Caco-2 (cell line): ENCODE data around the gene NUDT1. TPM values are rescaled to one million over a fixed set of nuclear protein-coding genes. Genes with fewer than 3 reads are reported as not detected.

Experiments
- BruUV-seq: library from RNA; stranded (reverse); fragments of 400-500 nt; replicated peaks from 2 replicates; lab custom pipeline; 2021; lab: Mats Ljungman, UMichigan
- CTCF ChIA-PET: fragments of 300-600 bp; sonication (Branson Sonifier 250); formaldehyde crosslinking; loops from one replicate; lab custom pipeline; 2022; ENCODE audit warnings: antibody characterized with exemption; lab: Charles Lee
- POLR2A ChIA-PET: fragments of 300-600 bp; sonication (Branson Sonifier 250); formaldehyde crosslinking; loops from one replicate; lab custom pipeline; 2022; ENCODE audit warnings: antibody characterized with exemption; lab: Charles Lee
- DNase-seq, 2 experiments: peaks; one replicate each; pipeline versions ENCODE4 v3.0.0 to v3.0.0-alpha.2; 2020 to 2022
- H3K27me3 ChIP-seq: replicated peaks from 2 replicates; pipeline ENCODE4 v1.6.0; 2011; ENCODE audit warnings: low read length; ENCODE audit not compliant: control insufficient read depth, insufficient read depth
- H3K36me3 ChIP-seq: 2 replicates; pipeline ENCODE4 v1.5.1; 2011; ENCODE audit warnings: low read length; ENCODE audit not compliant: control insufficient read depth, insufficient read depth
- H3K4me1 ChIP-seq: fragments of 250-450 bp; sonication (Bioruptor Pico); 2 replicates; pipeline ENCODE4 v1.5.1; 2020; ENCODE audit warnings: mild to moderate bottlenecking
- H3K4me3 ChIP-seq: 2 replicates; pipeline ENCODE4 v1.5.1; 2011; ENCODE audit warnings: low read depth, mild to moderate bottlenecking, control low read depth, low read length
- H3K9me3 ChIP-seq: fragments of 250-450 bp; sonication (Bioruptor Pico); 2 replicates; pipeline ENCODE4 v1.5.1; 2020; ENCODE audit warnings: mild to moderate bottlenecking, moderate library complexity
- H3K27ac Mint-ChIP-seq: one replicate; pipeline ENCODE4 v1.8.0; 2022; ENCODE audit warnings: mixed read lengths; ENCODE audit not compliant: unreplicated experiment
- H3K27me3 Mint-ChIP-seq: one replicate; pipeline ENCODE4 v1.8.0; 2022; ENCODE audit warnings: mixed read lengths; ENCODE audit not compliant: insufficient read depth, unreplicated experiment
- H3K36me3 Mint-ChIP-seq: one replicate; pipeline ENCODE4 v1.8.0; 2022; ENCODE audit warnings: mild to moderate bottlenecking, mixed read lengths; ENCODE audit not compliant: insufficient read depth, unreplicated experiment
- H3K4me1 Mint-ChIP-seq: one replicate; pipeline ENCODE4 v1.8.0; 2022; ENCODE audit warnings: low read depth, mixed read lengths; ENCODE audit not compliant: unreplicated experiment
- H3K4me3 Mint-ChIP-seq: one replicate; pipeline ENCODE4 v1.8.0; 2022; ENCODE audit warnings: mild to moderate bottlenecking, moderate library complexity, mixed read lengths; ENCODE audit not compliant: unreplicated experiment
- H3K9me3 Mint-ChIP-seq: one replicate; pipeline ENCODE4 v1.8.0; 2022; ENCODE audit warnings: mixed read lengths; ENCODE audit not compliant: unreplicated experiment
- CTCF ChIP-seq, 2 experiments: fragments of 200-600 bp in 1 of 2; IDR thresholded peaks; 1 replicate in 1 of 2; 2 replicates in 1 of 2; pipeline versions ENCODE4 v1.5.1 to v1.8.0; 2011 to 2022; ENCODE audit warnings: antibody characterized with exemption in 1 of 2, control low read depth in 1 of 2, inconsistent platforms in 1 of 2, low read depth in 1 of 2, low read length in 1 of 2, mild to moderate bottlenecking in 1 of 2, moderate library complexity in 1 of 2; ENCODE audit not compliant: insufficient read depth in 1 of 2, severe bottlenecking in 1 of 2, unreplicated experiment in 1 of 2
- intact Hi-C: fragments of 100-400 bp; cut with micrococcal nuclease; formaldehyde crosslinking; loops from one replicate; pipeline ENCODE4 v1.10.0; 2022; ENCODE audit not compliant: unreplicated experiment
- total RNA-seq: library from RNA; stranded (reverse); gene quantifications from 2 replicates; pipeline ENCODE4 v1.2.3, GENCODE V29; 2022

Gene NUDT1
- total RNA-seq, 1 experiment from 2014 or later, result 42.8 TPM

- intact Hi-C loops, result no loop called here
- Mint-ChIP-seq H3K9me3 (no peaks in the 10 kb centered on the region), H3K27ac (peak overlapping the region; percentile 69), H3K4me3 (no peak overlapping the region), H3K27me3 (no peaks in the 10 kb centered on the region), H3K4me1 (peaks cover 9% of the 10 kb centered on the region), H3K36me3 (peaks cover 57% of the 10 kb centered on the region)
- BruUV-seq, result no TSS peak
- no peaks in the 10 kb centered on the region for H3K9me3 ChIP-seq
- ChIA-PET CTCF (no interaction called here), POLR2A (no interaction called here)
- peaks cover 11% of the 10 kb centered on the region for H3K36me3 ChIP-seq
- no peak overlapping the region for H3K4me3 ChIP-seq
- DNase-seq, result peak in 1 of 2 experiments; percentile 9
- peaks cover 17% of the 10 kb centered on the region for H3K4me1 ChIP-seq
- no peaks in the 10 kb centered on the region for H3K27me3 ChIP-seq
- no peak for TF ChIP-seq CTCF (IDR thresholded peaks at IDR 0.05; ENCODE audit: insufficient read depth in 1 of 2, low read depth in 1 of 2, low read length in 1 of 2, severe bottlenecking in 1 of 2, unreplicated experiment in 1 of 2)
Observed at GRCh38 chr7:2204446-2204845, 37.6 kb upstream of the NUDT1 start.

- Histone ChIP-seq H3K9me3 (no peaks in the 10 kb centered on the region), H3K4me1 (peaks cover 17% of the 10 kb centered on the region), H3K36me3 (peaks cover 11% of the 10 kb centered on the region), H3K27me3 (no peaks in the 10 kb centered on the region), H3K4me3 (no peak overlapping the region)
- no peaks in the 10 kb centered on the region for H3K9me3 Mint-ChIP-seq
- no peak for TF ChIP-seq CTCF (IDR thresholded peaks at IDR 0.05; ENCODE audit: insufficient read depth in 1 of 2, low read depth in 1 of 2, low read length in 1 of 2, severe bottlenecking in 1 of 2, unreplicated experiment in 1 of 2)
- peak; percentile 45 to 52 for DNase-seq
- ChIA-PET POLR2A (no interaction called here), CTCF (no interaction called here)
- peaks cover 61% of the 10 kb centered on the region for H3K36me3 Mint-ChIP-seq
- intact Hi-C loops, result no loop called here
- H3K4me3 Mint-ChIP-seq, result peak overlapping the region; percentile 42
- no peaks in the 10 kb centered on the region for H3K27me3 Mint-ChIP-seq
- peaks cover 9% of the 10 kb centered on the region for H3K4me1 Mint-ChIP-seq
- BruUV-seq, result no TSS peak
- peak overlapping the region; percentile 69 for H3K27ac Mint-ChIP-seq
Observed at GRCh38 chr7:2205036-2205780, 36.8 kb upstream of the NUDT1 start.

- intact Hi-C loops, result no loop called here
- Histone ChIP-seq H3K36me3 (peaks cover 9% of the 10 kb centered on the region), H3K4me1 (peaks cover 17% of the 10 kb centered on the region), H3K27me3 (no peaks in the 10 kb centered on the region), H3K9me3 (no peaks in the 10 kb centered on the region), H3K4me3 (no peak overlapping the region)
- H3K9me3 Mint-ChIP-seq, result no peaks in the 10 kb centered on the region
- BruUV-seq, result no TSS peak
- DNase-seq, result no peak
- ChIA-PET CTCF (interaction anchor here (1.7 kb wide), 1 partner anchor 46 kb away, joined by 4 read pairs; no protein-coding TSS in a partner anchor), POLR2A (no interaction called here)
- no peak overlapping the region for H3K4me3 Mint-ChIP-seq
- no peak overlapping the region for H3K27ac Mint-ChIP-seq
- H3K27me3 Mint-ChIP-seq, result no peaks in the 10 kb centered on the region
- H3K36me3 Mint-ChIP-seq, result peaks cover 65% of the 10 kb centered on the region
- TF ChIP-seq CTCF (IDR thresholded peaks at IDR 0.05; ENCODE audit: insufficient read depth in 1 of 2, low read depth in 1 of 2, low read length in 1 of 2, severe bottlenecking in 1 of 2, unreplicated experiment in 1 of 2), result no peak
- H3K4me1 Mint-ChIP-seq, result peaks cover 9% of the 10 kb centered on the region
Observed at GRCh38 chr7:2208712-2209111, 33.3 kb upstream of the NUDT1 start.
